OCI-LY1 (cell line): ENCODE data around the gene DCST2.

Experiments used
- H2AFZ ChIP-seq: fragments of 200-600 bp; sonication (generic), shearing (Covaris generic); 2 replicates; pipeline ENCODE4 v1.6.0; 2014; ENCODE audit warnings: antibody characterized with exemption, mild to moderate bottlenecking, low read length
- H3F3A ChIP-seq: fragments of 200-600 bp; sonication (generic), shearing (Covaris generic); 2 replicates; pipeline ENCODE4 v1.6.0; 2014; ENCODE audit warnings: mild to moderate bottlenecking, antibody characterized with exemption, low read length, moderate library complexity; ENCODE audit not compliant: insufficient read depth
- H3K27ac ChIP-seq: fragments of 200-600 bp; sonication (generic); 2 replicates; pipeline ENCODE4 v1.5.1; 2014; ENCODE audit warnings: low read length, mixed run types, mild to moderate bottlenecking, low read depth; ENCODE audit not compliant: poor library complexity, severe bottlenecking
- H3K27me3 ChIP-seq: fragments of 200-600 bp; sonication (generic); 2 replicates; pipeline ENCODE4 v1.6.0; 2014; ENCODE audit warnings: antibody characterized with exemption, mild to moderate bottlenecking, low read length, moderate library complexity; ENCODE audit not compliant: insufficient read depth
- H3K36me3 ChIP-seq: fragments of 200-600 bp; sonication (generic); 2 replicates; pipeline ENCODE4 v1.6.1; 2014; ENCODE audit warnings: mild to moderate bottlenecking, antibody characterized with exemption, low read length, moderate library complexity, mixed read lengths; ENCODE audit not compliant: insufficient read depth
- H3K4me1 ChIP-seq: fragments of 200-600 bp; sonication (generic); 2 replicates; pipeline ENCODE4 v1.5.1; 2014; ENCODE audit warnings: mild to moderate bottlenecking, low read length, moderate library complexity; ENCODE audit not compliant: insufficient read depth, severe bottlenecking
- H3K4me2 ChIP-seq: fragments of 200-600 bp; sonication (generic), shearing (Covaris generic); 2 replicates; pipeline ENCODE4 v1.6.1; 2014; ENCODE audit warnings: low read length
- H3K4me3 ChIP-seq: fragments of 200-600 bp; sonication (generic); 2 replicates; pipeline ENCODE4 v1.5.1; 2014; ENCODE audit warnings: low read length, low read depth, mild to moderate bottlenecking, mixed read lengths; ENCODE audit not compliant: poor library complexity, severe bottlenecking
- H3K79me2 ChIP-seq: fragments of 200-600 bp; shearing (Covaris generic); 2 replicates; pipeline ENCODE4 v1.6.1; 2016; ENCODE audit warnings: mixed run types, low read length, mixed read lengths; ENCODE audit not compliant: insufficient read depth
- H3K9ac ChIP-seq: fragments of 200-600 bp; sonication (generic), shearing (Covaris generic); 2 replicates; pipeline ENCODE4 v1.6.1; 2014; ENCODE audit warnings: mild to moderate bottlenecking, low read length, mixed read lengths
- H3K9me2 ChIP-seq: fragments of 200-600 bp; sonication (generic), shearing (Covaris generic); 2 replicates; pipeline ENCODE4 v1.6.1; 2014; ENCODE audit warnings: low read depth, mild to moderate bottlenecking, low read length, mixed read lengths
- H3K9me3 ChIP-seq: fragments of 200-600 bp; shearing (Covaris generic); 2 replicates; pipeline ENCODE4 v1.6.1; 2014; ENCODE audit warnings: low read length, mixed read lengths
- H4K20me1 ChIP-seq: fragments of 200-600 bp; sonication (generic), shearing (Covaris generic); 2 replicates; pipeline ENCODE4 v1.6.0; 2016; ENCODE audit warnings: mild to moderate bottlenecking, low read length; ENCODE audit not compliant: insufficient read depth
- CTCF ChIP-seq: fragments of 200-600 bp; sonication (generic), shearing (Covaris generic); IDR thresholded peaks from 2 replicates; pipeline ENCODE4 v1.5.1; 2017; ENCODE audit warnings: mild to moderate bottlenecking, antibody characterized with exemption, low read length, moderate library complexity, mixed read lengths
- EZH2 ChIP-seq: fragments of 200-600 bp; sonication (generic), shearing (Covaris generic); IDR thresholded peaks from 2 replicates; pipeline ENCODE4 v1.8.0; 2017; ENCODE audit warnings: borderline replicate concordance, mixed run types, mild to moderate bottlenecking, antibody characterized with exemption, low read length, moderate library complexity, mixed read lengths

The DCST2 gene

GRCh38 chr1:155011004-155011416 is 22.6 kb downstream of the DCST2 start:
- H3K4me2 ChIP-seq = no peak overlapping the region

GRCh38 chr1:155010211-155010918 is 23.2 kb downstream of the DCST2 start:
- no peak for TF ChIP-seq CTCF
- TF ChIP-seq EZH2 = no peak
- no peak overlapping the region for H3K4me2 ChIP-seq
- H3K9ac ChIP-seq = no peak overlapping the region
- H3K79me2 ChIP-seq = no peaks in the 10 kb centered on the region
- no peak overlapping the region for H2AFZ ChIP-seq
- no peaks in the 10 kb centered on the region for H3K9me2 ChIP-seq
- H4K20me1 ChIP-seq = no peaks in the 10 kb centered on the region
- no peaks in the 10 kb centered on the region for H3K27me3 ChIP-seq
- no peak overlapping the region for H3K27ac ChIP-seq
- peaks cover 12% of the 10 kb centered on the region for H3K4me1 ChIP-seq
- H3K4me3 ChIP-seq = no peak overlapping the region
- peaks cover 4% of the 10 kb centered on the region; the same call in 1 of the 2 replicates for H3F3A ChIP-seq
- H3K36me3 ChIP-seq = no peaks in the 10 kb centered on the region
- H3K9me3 ChIP-seq = no peaks in the 10 kb centered on the region

More at GRCh38 chr1:155011004-155011416, 22.6 kb downstream of the DCST2 start:
- Histone ChIP-seq H3K9ac (no peak overlapping the region), H3F3A (peaks cover 4% of the 10 kb centered on the region; the same call in 1 of the 2 replicates), H3K9me3 (no peaks in the 10 kb centered on the region), H3K27ac (no peak overlapping the region), H3K4me1 (peaks cover 6% of the 10 kb centered on the region), H3K27me3 (no peaks in the 10 kb centered on the region), H2AFZ (no peak overlapping the region), H3K36me3 (no peaks in the 10 kb centered on the region), H3K9me2 (no peaks in the 10 kb centered on the region), H3K79me2 (no peaks in the 10 kb centered on the region), H4K20me1 (no peaks in the 10 kb centered on the region), H3K4me3 (no peak overlapping the region)
- TF ChIP-seq CTCF = no peak
- TF ChIP-seq EZH2 = no peak

GRCh38 chr1:155009742-155010141 is 23.8 kb downstream of the DCST2 start:
- no peaks in the 10 kb centered on the region for H3K27me3 ChIP-seq
- peaks cover 4% of the 10 kb centered on the region; the same call in 1 of the 2 replicates for H3F3A ChIP-seq
- no peaks in the 10 kb centered on the region for H3K9me3 ChIP-seq
- peaks cover 18% of the 10 kb centered on the region for H3K4me1 ChIP-seq
- H3K27ac ChIP-seq = no peak overlapping the region
- no peaks in the 10 kb centered on the region for H3K9me2 ChIP-seq
- TF ChIP-seq CTCF (no peak), EZH2 (no peak)
- H3K79me2 ChIP-seq = no peaks in the 10 kb centered on the region
- no peak overlapping the region for H3K4me3 ChIP-seq
- H4K20me1 ChIP-seq = no peaks in the 10 kb centered on the region
- H2AFZ ChIP-seq = no peak overlapping the region
- H3K9ac ChIP-seq = no peak overlapping the region
- no peak overlapping the region for H3K4me2 ChIP-seq
- no peaks in the 10 kb centered on the region for H3K36me3 ChIP-seq
